Cardiac atrium fibroblast (primary cell): ENCODE measurements around the gene RUFY4. TPM values are rescaled to one million over a fixed set of nuclear protein-coding genes. Genes with fewer than 3 reads are reported as not detected.

Experiments
- total RNA-seq: library from RNA; depleted of rRNA; stranded (reverse); fragments of >200 nt; gene quantifications from 2 replicates; pipeline ENCODE4 v1.2.3, GENCODE V29; 2015

Gene RUFY4, protein sequence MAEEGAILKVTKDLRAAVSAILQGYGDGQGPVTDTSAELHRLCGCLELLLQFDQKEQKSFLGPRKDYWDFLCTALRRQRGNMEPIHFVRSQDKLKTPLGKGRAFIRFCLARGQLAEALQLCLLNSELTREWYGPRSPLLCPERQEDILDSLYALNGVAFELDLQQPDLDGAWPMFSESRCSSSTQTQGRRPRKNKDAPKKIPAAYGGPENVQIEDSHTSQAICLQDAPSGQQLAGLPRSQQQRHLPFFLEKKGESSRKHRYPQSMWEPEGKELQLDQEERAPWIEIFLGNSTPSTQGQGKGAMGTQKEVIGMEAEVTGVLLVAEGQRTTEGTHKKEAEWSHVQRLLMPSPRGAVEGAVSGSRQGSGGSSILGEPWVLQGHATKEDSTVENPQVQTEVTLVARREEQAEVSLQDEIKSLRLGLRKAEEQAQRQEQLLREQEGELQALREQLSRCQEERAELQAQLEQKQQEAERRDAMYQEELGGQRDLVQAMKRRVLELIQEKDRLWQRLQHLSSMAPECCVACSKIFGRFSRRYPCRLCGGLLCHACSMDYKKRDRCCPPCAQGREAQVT
- not detected in 2 replicates for total RNA-seq

DNA sequence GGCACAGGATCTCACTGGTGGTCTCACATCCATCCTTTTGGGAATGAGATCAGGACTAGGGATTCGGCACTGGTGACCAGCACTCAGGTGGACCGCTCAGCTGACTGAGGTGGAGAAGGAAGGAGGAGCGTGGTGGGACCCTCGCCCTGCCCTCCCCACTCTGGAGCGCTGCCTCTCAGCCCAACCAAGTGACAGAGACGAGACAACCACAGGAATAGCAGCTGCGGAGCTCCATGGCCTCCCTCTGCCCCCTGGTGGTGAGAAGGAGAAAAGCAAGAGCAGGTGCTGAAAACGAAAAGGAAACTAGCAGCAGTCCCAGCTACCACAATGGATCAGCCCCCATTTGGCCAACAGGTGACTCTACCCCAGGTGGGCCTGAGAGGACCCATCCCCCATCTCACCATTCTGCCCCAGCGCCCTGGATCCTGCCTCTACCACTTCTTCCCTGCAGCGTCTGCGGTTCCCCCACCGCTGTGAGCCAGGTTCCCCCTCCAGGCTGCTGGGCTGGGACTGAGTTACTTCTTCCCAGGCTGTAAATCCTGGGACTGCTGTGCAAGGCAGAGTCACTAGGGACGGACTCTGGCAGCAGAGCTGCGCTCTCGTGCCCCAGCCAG, at the start of gene RUFY4:
Gene RUFY4, plus strand, starts transcription at position 533 of the 614 bp plus-strand sequence. CDS start 1,353 bp downstream, outside the sequence.

DNA sequence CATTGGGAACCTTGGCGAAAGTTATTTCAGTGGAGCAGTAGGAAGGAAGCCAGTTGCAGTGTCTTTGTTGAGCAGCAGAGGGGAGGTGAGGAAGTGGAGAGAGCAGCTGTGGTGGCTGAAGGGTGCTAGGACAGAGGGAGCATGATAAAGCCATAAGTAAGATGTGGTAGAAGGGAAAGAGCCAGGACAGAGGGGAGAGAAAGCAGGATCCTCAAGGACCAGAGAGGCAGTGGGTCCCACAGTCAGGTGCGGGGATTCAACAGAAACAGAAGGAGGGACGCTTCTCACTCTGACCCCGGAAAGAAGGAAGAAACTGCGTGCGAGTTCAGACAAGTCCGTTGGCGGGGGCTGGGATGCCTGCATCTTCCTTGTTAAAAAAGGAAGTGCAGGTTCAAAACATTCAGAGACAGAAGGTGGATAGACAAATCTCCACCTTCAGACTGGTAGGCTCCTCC, 56.6 kb downstream of the RUFY4 start, which contains the start of gene CXCR2:
Gene CXCR2, plus strand, starts transcription at position 403 of the 455 bp plus-strand sequence. CDS start 8,774 bp downstream, outside the sequence.

Other genes with a start within 250 kb of the RUFY4 start
- 61.2 and 79.7 TPM in 2 replicates for gene TNS1, start 66.3 kb upstream of the RUFY4 start, total RNA-seq
- gene CXCR2, start 56.8 kb downstream of the RUFY4 start, total RNA-seq = not detected in 2 replicates
- gene CXCR1, start 97.7 kb downstream of the RUFY4 start, total RNA-seq = not detected in 2 replicates
- gene ARPC2, start 147.9 kb downstream of the RUFY4 start, total RNA-seq = 444 and 448 TPM in 2 replicates
- gene GPBAR1, start 191.8 kb downstream of the RUFY4 start, total RNA-seq = not detected in 2 replicates
- gene AAMP, start 200.9 kb downstream of the RUFY4 start, total RNA-seq = 86.7 and 116 TPM in 2 replicates
- 32.9 and 36.3 TPM in 2 replicates for gene PNKD, start 201.3 kb downstream of the RUFY4 start, total RNA-seq
- 109 and 139 TPM in 2 replicates for gene TMBIM1, start 223.2 kb downstream of the RUFY4 start, total RNA-seq